ENCODE measurements around the gene REXO4. TPM values are rescaled to one million over a fixed set of nuclear protein-coding genes. Genes with fewer than 3 reads are reported as not detected.
"Not testable (repeated sequence)": the region's sequence is repeated elsewhere in the genome, so short reads cannot be mapped to it uniquely, and the experiment has no call there.

The REXO4 gene
- total RNA-seq, 1 donor from 2014 or later: 28.5 TPM

DNA sequence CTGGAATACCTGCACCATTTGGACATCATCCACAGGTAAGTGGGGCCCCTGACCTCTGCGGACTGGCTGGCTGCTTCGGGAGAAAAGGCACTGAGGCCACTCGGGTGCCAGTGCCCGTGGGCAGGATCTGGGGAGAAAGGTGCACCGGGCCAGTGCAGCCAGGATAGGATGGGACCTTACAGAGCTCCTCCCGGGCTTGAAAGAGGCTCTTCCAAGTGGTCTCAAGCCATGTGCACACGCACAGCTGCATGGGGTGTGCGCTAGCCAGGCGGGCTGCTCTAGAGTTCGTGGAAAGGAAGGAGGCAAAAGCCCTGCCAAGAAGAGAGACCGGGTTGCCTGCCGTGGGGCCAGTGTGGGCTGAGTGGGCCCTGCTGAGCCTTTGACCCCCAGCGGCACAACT, 28.2 kb downstream of the REXO4 start:
- no peak for DNase-seq (ENCODE audit: low read depth)

DNA sequence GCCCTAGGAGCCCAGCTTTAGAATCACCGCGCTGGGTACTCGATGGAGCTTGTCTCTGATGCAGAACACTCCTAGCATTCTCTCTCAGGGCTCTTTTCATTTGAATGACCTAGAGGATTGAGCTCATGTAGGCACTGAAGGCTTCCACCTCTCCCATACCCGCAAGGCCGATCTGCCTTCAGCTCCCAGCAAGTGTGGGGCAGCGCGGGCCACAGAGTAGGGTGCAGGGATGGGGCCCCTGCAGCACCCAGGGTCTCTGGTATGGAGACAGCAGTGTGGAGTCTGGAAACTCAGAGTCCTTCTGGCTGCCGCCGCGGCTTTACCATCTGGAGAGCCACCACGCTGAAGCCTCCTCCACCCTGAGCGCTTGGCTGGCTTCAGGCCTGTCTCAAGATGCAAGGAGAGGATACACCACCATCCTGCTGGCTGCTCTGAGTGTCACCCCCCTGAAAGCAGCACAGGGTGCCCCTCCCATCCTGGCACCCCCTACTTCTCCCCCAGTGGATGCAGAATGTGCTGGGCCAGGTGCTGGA, 28.7 kb downstream of the REXO4 start:
- no peak for DNase-seq (ENCODE audit: low read depth)

DNA sequence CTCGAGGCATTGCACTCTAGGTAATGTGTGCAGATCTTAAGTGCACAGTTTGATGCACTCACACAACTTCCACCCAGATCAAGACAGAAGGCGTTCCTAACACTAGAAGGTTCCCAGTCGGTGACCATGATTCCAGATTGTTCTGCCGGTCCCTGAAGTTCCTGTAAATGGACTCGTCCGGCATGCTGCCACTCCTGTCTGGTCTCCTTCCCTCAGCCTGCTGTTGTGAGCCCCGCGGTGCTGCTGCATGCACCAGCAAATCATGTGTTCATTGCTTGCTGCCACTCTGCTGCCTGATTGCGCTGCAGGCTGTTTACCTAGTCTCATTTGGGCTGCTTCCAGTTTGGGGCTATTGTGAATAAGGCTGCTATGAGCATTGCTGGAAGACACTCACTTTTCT, 30.1 kb downstream of the REXO4 start:
- DNase-seq (ENCODE audit: low read depth): no peak

DNA sequence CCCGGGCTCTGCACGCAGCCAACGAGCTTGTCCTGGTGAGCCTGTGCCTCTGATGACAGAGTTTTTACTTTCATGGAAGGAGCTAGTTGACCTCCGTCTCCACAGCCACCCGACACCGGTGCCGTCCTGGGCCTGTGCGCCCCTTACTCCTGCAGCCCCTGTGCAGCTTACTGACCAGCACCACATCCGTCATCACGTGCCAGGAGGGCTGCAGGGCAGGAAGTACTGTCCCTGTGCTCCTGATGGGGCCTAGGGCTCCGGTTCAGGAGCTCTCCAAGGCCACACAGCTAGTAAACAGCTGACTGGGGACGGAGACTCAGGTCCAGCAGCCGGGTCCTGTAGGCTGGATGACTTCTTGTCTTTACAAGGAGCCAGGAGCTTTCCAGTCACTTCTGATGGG, 31.5 kb downstream of the REXO4 start:
- no peak for DNase-seq (ENCODE audit: low read depth)

DNA sequence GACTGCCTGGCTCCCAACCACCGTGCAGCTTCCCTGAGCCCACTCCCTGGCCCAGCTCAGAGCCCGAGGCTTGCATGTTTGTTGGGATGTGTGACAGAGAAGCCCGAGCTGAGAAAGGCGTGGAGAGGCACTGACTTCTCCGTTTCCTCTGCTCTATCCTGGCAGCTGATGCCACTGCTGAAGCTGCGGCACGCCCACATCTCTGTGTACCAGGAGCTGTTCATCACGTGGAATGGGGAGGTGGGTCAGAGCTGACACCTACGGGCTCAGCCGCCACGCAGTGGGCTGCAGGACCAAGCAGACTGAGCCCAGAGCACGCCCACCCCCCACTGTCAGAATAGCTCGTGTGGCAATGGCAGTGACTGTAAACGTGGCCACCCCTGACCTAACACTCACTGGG, 32.4 kb downstream of the REXO4 start:
- no peak for DNase-seq (ENCODE audit: low read depth)

DNA sequence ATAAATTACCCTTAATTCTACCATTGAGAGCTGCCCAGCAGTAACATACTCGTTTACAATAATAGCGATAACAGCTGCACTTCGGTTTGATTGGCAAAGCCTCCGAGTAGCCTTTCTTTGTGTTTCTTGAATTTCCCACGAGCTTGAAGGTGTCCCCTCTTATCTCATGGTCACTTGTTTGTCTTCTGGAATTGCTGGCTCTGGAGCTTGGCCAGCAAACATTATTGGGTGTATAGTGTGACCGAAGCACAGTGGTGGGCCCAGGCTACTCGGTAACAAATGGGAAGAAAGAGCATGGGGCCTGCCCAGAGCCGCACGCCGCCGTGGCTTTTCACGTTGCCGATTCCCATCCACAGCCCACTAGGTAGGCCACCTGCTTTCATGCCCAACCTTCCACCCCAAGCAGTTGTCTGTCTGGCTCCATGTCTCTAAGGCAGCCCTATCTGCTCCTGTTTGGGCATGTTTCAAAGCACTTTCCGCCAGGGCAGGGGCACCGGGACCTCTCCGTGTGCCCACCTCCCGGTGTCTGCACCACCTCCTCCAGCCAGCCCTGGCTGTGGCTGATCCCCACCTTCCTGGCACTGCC, 33.0 kb downstream of the REXO4 start:
- no peak for DNase-seq (ENCODE audit: low read depth)

DNA sequence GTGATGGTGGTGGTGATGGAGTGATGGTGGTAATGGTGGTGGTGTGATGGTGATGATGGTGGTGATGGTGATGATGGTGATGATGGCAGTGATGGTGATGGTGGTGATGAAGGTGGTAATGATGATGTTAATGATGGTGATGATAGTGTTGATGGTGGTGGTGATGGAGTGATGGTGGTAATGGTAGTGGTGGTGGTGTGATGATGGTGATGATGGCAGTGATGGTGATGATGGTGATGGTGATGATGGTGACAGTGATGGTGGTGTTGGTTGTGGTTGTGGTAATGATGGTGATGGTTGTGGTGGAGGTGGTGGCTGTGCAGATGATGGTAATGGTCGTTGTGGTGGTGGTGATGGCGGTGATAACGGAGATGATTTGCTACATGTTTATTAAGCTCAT, 34.4 kb downstream of the REXO4 start:
- no peak for DNase-seq (ENCODE audit: low read depth)

DNA sequence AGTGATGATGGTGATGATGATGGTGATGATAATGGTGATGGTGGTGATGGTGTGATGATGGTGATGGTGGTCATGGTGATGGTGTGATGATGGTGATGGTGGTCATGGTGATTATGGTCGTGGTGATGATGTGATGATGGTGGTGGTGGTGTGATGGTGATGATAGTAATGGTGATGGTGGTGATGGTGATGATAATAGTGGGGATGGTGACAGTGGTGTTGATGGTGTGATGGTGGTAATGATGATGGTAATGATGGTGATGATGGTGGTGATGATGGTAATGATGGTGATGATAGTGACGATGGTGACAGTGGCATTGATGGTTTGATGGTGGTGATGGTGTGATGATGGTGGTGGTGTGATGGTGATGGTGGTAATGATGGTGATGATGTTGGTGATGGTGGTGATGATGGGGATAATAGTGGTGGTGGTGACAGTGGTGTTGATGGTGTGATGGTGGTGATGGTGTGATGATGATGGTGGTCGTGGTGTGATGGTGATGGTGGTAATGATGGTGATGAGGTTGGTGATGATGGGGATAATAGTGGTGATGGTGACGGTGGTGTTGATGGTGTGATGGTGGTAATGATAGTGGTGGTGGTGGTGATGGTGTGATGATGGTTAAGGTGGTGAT, 35.2 kb downstream of the REXO4 start:
- DNase-seq (ENCODE audit: low read depth): no peak

DNA sequence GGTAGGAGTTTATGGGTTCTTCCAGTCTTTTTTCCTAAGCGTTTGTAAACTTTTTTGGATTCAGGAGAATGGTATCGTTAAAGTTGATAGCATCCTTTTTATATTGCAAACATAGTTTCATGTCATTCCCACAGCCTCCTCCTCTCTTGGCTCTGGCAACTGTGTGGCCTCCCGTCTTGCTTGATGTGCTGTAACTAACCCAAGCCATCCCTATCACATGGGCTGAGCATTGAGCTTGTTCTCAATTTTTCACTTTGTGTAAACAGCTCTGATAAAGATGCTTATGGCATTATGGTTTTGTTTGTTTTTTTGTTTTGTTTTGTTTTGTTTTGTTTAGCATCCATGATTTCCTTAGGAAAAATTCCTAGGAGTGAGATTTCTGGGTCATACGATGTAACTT, 37.1 kb downstream of the REXO4 start:
- no peak for DNase-seq (ENCODE audit: low read depth)

DNA sequence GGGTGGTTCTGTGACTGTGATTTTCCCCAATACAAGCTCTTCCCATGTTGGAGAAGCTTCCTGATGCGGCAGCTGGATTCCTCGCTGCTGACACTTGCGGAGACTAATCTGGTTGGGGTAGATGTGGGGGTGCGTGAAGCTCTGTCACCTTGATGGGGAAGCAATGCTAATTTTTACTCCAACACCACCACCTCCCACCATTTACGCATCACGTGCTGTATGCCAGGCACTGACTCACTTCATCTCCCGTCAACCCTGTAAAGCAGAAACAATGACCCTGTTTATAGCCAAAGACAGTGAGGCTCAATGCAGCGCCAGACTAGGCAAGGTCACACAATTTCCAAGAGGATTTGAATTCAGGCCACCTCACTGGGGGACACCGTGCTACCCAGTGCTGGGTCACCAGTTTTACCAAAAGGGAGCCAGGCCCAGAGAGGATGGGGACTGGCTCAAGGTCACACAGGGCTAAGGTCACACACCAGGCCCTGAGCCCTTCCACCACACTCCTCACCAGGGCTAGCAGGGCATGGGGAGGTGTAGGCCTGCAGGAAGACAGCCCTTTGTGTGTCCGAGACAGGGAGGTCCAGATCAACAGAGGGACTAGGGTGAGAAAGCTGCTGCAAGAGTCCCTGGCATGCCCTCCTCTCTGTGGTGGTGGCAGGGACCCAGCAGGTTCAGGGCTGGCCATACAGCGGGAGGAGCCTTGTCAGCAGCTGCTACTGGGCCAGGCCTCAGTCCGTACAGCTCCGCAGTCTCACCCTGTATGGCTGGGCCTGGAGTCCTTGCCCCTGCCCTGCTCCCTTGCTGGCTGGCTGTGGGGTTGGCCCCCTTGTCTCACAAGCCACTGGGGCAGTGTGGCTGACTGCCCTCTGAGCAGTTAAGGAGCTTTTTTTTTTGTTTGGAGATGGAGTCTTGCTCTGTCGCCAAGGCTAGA, 38.4 kb downstream of the REXO4 start:
- no peak for DNase-seq (ENCODE audit: low read depth)

DNA sequence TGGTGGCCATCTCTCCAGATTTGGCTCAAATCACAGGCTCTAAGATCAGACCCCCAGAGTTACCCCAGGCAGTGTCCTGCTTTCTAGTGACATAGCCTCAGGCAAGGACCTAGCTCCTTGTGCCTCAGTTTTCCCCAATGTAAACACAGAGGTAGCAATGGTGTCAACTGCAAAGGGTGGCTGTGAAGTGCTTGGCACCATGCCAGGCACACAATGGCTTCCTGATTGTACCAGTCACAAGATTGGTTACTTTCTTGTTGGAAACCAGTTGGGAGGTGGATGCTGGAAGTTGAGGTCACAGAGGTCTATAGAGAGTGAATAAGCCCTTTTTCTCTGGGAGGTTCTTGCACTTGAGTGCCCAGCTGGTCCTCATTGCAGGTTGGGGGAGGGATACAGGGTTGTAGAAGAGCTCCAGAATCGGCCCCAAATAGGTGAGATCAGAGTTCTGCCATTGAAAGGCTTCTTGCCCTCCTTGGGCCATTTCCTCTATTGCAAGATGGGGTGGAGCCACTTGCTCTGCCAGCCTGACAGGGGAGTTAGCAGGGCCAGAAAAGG, 39.3 kb downstream of the REXO4 start:
- no peak for DNase-seq (ENCODE audit: low read depth)

DNA sequence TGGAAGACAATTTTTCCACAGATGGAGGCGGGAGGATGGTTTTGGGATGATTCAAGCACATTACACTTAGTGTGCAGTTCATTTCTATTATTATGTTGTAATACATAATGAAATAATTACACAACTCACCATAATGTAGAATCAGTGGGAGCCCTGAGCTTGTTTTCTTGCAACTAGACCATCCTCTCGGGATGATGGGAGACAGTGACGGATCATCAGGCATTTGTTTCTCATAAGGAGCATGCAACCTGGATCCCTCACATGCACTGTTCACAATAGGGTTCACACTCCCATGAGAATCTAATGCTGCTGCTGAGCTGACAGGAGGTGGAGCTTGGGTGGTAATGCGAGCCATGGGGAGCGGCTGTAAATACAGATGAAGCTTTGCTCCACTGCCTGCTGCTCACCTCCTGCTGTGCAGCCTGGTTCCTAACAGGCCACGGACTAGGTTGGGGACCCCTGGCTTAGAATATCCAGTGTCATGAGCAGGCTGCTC, 40.0 kb downstream of the REXO4 start:
- no peak for DNase-seq (ENCODE audit: low read depth)

DNA sequence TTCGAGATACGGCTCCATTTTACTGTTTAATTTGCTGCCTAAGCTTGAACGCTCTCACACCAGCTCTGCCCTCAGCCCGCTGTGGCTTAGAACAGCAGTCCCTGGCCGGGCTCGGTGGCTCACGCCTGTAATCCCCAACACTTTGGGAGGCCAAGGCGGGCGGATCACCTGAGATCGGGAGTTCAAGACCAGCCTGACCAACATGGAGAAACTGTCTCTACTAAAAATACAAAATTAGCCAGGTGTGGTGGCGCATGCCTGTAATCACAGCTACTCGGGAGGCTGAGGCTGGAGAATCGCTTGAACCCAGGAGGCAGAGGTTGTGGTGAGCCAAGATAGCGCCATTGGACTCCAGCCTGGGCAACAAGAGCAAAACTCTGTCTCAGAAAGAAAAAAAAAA, 40.5 kb downstream of the REXO4 start:
- DNase-seq (ENCODE audit: low read depth): not testable (repeated sequence)

DNA sequence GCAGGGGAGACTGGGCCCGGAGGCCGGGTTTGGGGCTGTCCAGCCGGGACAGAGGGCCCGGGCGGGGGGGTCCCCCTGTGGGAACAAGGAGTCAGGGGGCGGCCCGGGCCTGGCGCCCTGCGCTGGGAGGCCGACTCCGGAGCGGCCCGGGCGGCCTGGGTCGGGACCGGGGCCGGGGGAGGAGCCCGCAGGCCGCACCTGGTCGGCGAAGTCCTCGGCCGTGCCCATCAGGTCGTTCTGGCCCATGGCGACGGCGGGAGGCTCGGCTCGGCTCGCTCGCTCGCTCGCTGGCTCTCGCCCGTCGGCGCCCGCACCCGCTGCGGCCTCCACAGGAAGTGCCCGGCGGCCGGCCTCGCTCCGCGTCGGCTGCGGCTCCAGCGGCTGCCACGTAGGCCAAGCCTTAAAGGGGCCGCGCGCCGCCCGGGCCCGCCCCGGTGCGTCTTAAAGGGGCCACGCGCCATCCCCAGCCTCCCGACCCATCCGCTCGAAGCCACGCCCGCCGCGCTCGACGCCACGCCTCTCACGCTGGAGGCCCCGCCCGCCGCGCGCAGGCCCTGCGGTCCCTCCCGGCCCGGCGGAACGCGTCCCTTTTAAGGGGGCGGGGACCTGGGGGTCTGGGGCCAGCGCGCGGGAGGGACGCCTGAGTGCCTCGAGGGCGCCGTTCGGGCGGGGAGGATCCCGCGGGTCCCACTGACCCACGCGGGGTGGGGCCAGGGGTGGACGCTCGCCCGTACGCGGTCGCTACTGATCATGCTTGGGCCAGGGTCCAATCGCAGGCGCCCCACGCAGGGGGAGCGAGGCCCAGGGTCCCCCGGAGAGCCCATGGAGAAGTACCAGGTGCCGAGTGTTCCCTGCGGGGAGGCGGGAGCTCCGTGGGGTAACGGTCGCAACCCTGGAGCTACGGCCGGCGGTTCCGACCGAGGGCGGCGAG, 41.8 kb downstream of the REXO4 start, which contains the start of the genes STKLD1 and SURF4:
Gene STKLD1, plus strand, starts transcription at position 643 of the 931 bp plus-strand sequence. Its CDS starts 108 bp downstream, at position 751.
Gene SURF4, minus strand, starts transcription at position 337 of the 931 bp plus-strand sequence. Its CDS starts 91 bp downstream, at position 246.
- peak; percentile 96 for DNase-seq (ENCODE audit: low read depth)

DNA sequence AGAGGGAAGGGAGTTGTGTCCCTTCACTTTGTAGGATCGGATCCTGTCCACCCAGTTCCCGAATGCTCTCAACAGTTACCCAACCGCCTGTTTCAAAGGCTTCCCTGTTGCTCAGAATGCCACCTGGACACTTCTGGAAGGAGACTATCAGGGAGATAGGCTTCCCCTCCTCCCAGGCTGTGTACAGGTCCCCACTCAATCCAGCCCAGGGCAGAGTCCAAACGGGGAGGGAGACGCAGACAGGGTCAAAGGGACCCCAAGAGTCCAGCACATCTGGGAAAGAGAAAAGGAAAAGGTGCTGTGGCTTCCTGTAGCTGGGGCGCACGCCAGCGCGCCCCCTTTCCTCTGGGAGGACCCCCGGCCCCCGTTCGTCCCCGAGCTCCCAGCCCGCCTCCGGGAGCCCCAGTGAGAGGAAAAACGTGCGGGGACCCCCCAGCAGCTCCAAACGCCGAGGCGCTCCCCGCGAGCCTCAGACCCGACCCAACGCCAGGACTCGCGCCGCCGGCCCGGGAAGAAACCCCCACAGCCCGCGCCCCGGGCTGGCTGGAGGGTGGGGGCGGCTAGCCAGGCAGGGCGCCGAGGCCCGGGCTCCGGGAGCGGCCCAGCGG, 42.6 kb downstream of the REXO4 start:
- DNase-seq (ENCODE audit: low read depth): peak; percentile 41

DNA sequence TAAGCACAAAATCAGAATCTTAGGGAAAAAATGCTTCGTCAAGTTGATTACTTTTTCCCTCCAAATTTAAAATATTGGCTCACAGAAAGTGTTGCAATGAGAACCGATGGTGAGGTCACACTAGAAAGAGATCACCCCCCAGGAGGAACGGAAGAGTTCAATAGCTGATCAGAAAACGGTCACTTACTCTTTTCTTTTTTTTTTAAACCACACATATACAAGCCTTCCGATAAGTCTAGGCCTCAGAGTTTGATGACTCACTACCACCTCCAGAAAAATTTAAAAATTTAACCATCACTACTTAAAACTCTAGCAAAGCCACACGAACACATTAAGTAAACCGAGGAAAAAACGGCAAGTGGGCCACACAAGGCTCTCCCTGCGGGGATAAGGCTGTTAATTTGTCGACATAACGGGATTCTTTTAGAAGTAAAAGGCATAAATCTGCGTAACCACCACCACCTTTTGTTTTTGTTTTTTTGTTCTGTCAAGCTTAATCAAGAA, 43.1 kb downstream of the REXO4 start:
- no peak for DNase-seq (ENCODE audit: low read depth)

DNA sequence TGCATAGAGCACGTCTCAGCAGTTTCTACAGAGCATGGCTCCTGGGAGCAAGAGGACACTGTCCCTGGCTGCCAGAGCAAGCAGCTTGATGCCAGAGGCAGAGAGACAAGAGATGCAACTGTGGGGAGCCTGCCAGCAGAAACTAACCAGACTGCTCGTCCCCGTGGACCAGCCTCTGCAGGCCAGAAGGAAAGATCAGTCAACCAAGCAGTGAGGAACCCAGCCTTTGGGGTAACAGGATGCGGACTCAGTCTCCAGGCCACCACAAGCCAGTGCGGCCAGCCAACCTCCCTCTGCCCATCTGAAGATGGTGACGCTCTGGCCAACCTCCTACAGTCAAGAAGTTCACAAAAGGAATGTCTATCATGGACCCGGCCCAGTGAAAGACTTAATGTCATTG, 45.7 kb downstream of the REXO4 start:
- DNase-seq (ENCODE audit: low read depth): no peak

DNA sequence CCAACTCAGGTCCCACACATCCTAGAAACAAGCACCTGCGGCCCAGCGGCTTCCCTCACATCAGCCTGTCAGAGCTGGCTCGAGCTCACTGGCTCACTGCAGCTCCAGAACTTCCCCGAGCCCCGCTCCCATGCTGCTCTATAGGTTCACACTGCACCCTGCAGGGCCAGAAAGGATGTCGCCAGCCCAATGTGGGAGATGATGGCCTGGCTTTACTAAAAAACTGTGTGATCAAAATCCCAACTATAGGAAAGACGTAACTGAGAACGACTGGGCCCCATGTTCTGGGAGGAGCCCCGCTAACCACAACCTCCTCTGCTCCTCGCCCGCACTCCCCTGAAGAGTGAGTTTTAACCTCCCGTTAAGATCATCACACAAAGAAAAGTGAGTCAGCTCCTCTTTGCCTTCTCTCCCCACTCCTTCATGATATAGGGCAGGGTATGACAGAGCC, 46.5 kb downstream of the REXO4 start:
- DNase-seq (ENCODE audit: low read depth): no peak

DNA sequence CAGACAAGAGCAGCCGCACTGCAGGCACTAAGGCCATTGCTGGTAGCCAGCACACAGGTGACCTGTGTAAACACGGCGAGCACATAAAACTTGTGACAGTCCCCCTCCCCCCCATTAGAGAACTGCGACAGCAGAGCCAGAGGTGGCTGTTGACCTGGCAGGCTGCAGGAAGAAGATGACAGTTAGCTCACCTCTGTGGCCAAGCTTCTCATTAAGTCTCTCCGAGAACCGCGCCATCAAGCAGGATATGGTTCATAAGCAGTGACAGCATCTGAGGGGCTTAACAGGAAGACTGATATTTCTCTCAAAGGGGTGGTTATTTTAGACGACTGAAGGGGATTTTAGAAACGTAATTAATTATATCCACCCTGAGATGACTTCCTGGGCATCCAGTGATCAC, 47.1 kb downstream of the REXO4 start:
- no peak for DNase-seq (ENCODE audit: low read depth)
